Endodermal cell (in vitro differentiated cells): ENCODE results near the gene SVIL. TPM values are rescaled to one million over a fixed set of nuclear protein-coding genes. Genes with fewer than 3 reads are reported as not detected.
A peak's percentile ranks its signal among the peaks of the same experiment; 100 is the strongest.

Experiments
- DNase-seq: peaks from one replicate; pipeline ENCODE4 v3.0.0-alpha.2; 2017
- H3K27ac ChIP-seq: 2 replicates; pipeline ENCODE4 v1.5.1; 2013; ENCODE audit warnings: mild to moderate bottlenecking, low read depth, low read length, moderate library complexity
- H3K27me3 ChIP-seq: 2 replicates; pipeline ENCODE4 v1.6.1; 2013; ENCODE audit warnings: mild to moderate bottlenecking, low read length, moderate library complexity; ENCODE audit not compliant: insufficient read depth, control insufficient read depth, poor library complexity, severe bottlenecking
- H3K36me3 ChIP-seq: 2 replicates; pipeline ENCODE4 v1.7.0; 2013; ENCODE audit warnings: mild to moderate bottlenecking, low read length, moderate library complexity; ENCODE audit not compliant: control insufficient read depth, insufficient read depth
- H3K4me1 ChIP-seq: one replicate; pipeline ENCODE4 v1.7.0; 2013; ENCODE audit warnings: low read length; ENCODE audit not compliant: control insufficient read depth, insufficient read depth
- H3K4me3 ChIP-seq: 2 replicates; pipeline ENCODE4 v1.5.1; 2013; ENCODE audit warnings: mild to moderate bottlenecking, low read length, moderate library complexity
- H3K9ac ChIP-seq: 2 replicates; pipeline ENCODE4 v1.6.1; 2013; ENCODE audit warnings: mild to moderate bottlenecking, low read length, moderate library complexity; ENCODE audit not compliant: poor library complexity, severe bottlenecking; ENCODE audit errors: extremely low read depth
- H3K9me3 ChIP-seq: 2 replicates; pipeline ENCODE4 v1.6.1; 2013; ENCODE audit warnings: mild to moderate bottlenecking, low read length, moderate library complexity; ENCODE audit not compliant: control insufficient read depth
- H3K27ac Mint-ChIP-seq: 2 replicates; pipeline ENCODE4 v1.8.0; 2020; ENCODE audit warnings: mixed read lengths
- H3K27me3 Mint-ChIP-seq: 2 replicates; pipeline ENCODE4 v1.8.0; 2021; ENCODE audit warnings: mild to moderate bottlenecking, mixed read lengths; ENCODE audit not compliant: insufficient read depth
- H3K36me3 Mint-ChIP-seq: 2 replicates; pipeline ENCODE4 v1.8.0; 2020; ENCODE audit warnings: low read depth, mixed read lengths
- H3K4me1 Mint-ChIP-seq: 2 replicates; pipeline ENCODE4 v1.8.0; 2020; ENCODE audit warnings: mixed read lengths
- H3K4me3 Mint-ChIP-seq: 2 replicates; pipeline ENCODE4 v1.8.0; 2020; ENCODE audit warnings: mild to moderate bottlenecking, moderate library complexity, mixed read lengths
- H3K9me3 Mint-ChIP-seq: 2 replicates; pipeline ENCODE4 v1.8.0; 2020; ENCODE audit warnings: mild to moderate bottlenecking, mixed read lengths
- WGBS, 2 experiments: methylation state at CpG; one replicate each; pipeline versions ENCODE4 v1.1.5 to v1.1.7; 2013; ENCODE audit warnings: missing lambda C conversion rate in 2 of 2, mixed read lengths in 1 of 2; ENCODE audit not compliant: insufficient coverage in 1 of 2, insufficient read length in 1 of 2; 5-methylcytosine and 5-hydroxymethylcytosine counted together
- total RNA-seq, 2 donors: library from RNA; stranded (reverse); fragmentation: NEBNext Ultra II Directional in 1 of 2; extraction: Animal tissue kit (Norgen Biotek cat#: 25700) in 1 of 2; gene quantifications; 2 replicates in 1 of 2; 3 replicates in 1 of 2; pipeline ENCODE4 v1.2.1, GENCODE V29; 2021
- TF ChIP-seq, protein P1 (sequence below): fragments of 200-600 bp; sonication (generic); conservative IDR thresholded peaks from 2 replicates; pipeline ENCODE4 v1.5.0; 2021; ENCODE audit warnings: antibody characterized with exemption, mild to moderate bottlenecking

Gene SVIL
- total RNA-seq, 2 donors from 2014 or later: 25.2 to 32.9 TPM

DNA sequence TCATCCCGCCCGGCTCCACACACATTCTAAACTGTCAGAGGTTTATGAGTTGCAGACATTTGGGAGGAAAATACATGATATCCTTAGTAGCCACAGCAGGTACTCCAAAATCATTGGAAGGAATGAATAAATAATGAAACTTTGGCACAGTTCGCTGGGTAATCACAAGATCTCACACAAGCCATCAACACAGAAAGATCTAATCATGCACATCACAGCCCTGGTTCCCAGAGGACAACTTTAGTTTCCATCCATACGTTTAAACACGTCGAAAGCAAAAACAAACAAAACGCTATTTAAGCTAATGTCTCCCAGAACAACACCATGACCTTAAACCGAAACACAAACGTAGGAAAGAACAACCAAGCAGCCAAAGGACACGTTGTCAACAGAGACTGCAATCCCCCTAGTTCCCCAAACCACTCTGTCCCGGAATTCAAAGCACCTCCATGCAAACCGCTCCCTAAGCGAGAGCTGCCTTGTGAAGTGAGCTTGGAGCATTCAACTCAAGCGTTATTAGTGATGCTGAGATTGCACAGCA, 12.3 kb downstream of the SVIL start:
- no peaks in the 10 kb centered on the region for H3K9me3 Mint-ChIP-seq
- peak; percentile 44 for DNase-seq

DNA sequence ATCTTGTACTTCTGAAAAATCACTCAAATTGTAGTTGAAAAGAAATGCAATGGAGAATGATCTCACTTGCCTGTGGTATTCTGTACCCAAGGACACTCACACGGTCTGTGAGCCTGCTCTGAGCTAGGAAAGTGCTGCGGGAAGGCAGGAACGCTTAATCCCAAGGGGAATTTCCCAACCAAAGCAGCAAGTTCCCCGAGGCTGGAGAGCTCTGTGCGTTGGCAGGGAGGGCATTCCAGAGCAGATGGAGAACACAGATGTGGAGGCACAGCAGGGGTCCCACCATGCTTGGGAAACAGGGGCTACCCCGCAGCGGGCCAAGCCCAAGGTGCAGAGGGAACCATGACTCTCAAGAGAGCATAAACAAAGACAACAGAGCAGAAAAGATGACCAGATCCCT, 13.6 kb downstream of the SVIL start:
- Histone ChIP-seq H3K9ac (no peak overlapping the region), H3K9me3 (peaks cover 8% of the 10 kb centered on the region)

More for the DNA sequence above, 12.3 kb downstream of the SVIL start:
- TF ChIP-seq, protein P1, sequence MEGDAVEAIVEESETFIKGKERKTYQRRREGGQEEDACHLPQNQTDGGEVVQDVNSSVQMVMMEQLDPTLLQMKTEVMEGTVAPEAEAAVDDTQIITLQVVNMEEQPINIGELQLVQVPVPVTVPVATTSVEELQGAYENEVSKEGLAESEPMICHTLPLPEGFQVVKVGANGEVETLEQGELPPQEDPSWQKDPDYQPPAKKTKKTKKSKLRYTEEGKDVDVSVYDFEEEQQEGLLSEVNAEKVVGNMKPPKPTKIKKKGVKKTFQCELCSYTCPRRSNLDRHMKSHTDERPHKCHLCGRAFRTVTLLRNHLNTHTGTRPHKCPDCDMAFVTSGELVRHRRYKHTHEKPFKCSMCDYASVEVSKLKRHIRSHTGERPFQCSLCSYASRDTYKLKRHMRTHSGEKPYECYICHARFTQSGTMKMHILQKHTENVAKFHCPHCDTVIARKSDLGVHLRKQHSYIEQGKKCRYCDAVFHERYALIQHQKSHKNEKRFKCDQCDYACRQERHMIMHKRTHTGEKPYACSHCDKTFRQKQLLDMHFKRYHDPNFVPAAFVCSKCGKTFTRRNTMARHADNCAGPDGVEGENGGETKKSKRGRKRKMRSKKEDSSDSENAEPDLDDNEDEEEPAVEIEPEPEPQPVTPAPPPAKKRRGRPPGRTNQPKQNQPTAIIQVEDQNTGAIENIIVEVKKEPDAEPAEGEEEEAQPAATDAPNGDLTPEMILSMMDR: no peak
- WGBS, 2 experiments: 90 to 93% methylated on average over 5 to 14 of the region's 14 CpGs
- H3K4me3 ChIP-seq: no peak overlapping the region
- no peaks in the 10 kb centered on the region for H3K9me3 ChIP-seq
- no peaks in the 10 kb centered on the region for H3K36me3 ChIP-seq
- peaks cover 6% of the 10 kb centered on the region for H3K4me1 ChIP-seq
- H3K27me3 ChIP-seq: no peaks in the 10 kb centered on the region
- H3K27ac Mint-ChIP-seq: peak overlapping the region; percentile 78
- no peak overlapping the region for H3K4me3 Mint-ChIP-seq
- no peaks in the 10 kb centered on the region for H3K27me3 Mint-ChIP-seq
- peaks cover 11% of the 10 kb centered on the region for H3K36me3 Mint-ChIP-seq
- no peak overlapping the region for H3K9ac ChIP-seq
- no peak overlapping the region for H3K27ac ChIP-seq
- peaks cover 41% of the 10 kb centered on the region for H3K4me1 Mint-ChIP-seq

DNA sequence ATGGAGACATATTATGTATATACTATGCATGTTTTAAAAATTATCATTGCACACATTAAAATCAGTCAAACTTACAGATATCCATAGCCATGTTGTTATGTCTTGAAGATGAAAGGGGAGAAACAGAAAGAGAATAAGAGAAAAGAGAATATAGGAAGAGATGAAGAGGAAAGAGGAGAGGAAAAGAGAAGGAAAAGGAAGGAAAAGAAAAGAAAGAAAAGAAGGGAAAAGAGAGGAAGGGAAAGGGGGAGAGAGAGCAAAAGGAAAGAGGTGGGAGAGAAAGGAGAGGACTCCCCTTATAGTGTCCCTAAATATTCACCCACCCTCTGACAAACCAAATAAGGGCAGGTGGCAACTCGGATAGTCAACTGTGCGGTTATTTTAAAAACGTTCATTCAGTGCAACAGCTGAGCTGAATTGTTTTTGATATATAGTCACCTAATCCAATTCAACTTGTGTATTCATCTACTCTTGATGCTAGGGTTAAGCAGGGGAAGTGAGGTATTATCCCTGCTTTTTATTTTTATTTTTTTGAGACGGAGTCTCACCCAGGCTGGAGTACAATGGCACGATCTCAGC, 14.6 kb downstream of the SVIL start:
- no peaks in the 10 kb centered on the region for H3K27me3 ChIP-seq
- Mint-ChIP-seq H3K4me3 (no peak overlapping the region), H3K4me1 (peaks cover 41% of the 10 kb centered on the region), H3K27ac (no peak overlapping the region), H3K27me3 (no peaks in the 10 kb centered on the region), H3K36me3 (peaks cover 3% of the 10 kb centered on the region), H3K9me3 (no peaks in the 10 kb centered on the region)
- peaks cover 6% of the 10 kb centered on the region for H3K4me1 ChIP-seq
- peaks cover 9% of the 10 kb centered on the region for H3K9me3 ChIP-seq
- no peak overlapping the region for H3K27ac ChIP-seq
- H3K9ac ChIP-seq: no peak overlapping the region
- 95 to 96% methylated on average over 2 to 5 of the region's 5 CpGs for WGBS, 2 experiments
- peak; percentile 16 for DNase-seq
- no peaks in the 10 kb centered on the region for H3K36me3 ChIP-seq
- TF ChIP-seq, protein P1: no peak
- H3K4me3 ChIP-seq: no peak overlapping the region

More for the DNA sequence above, 13.6 kb downstream of the SVIL start:
- Mint-ChIP-seq H3K4me1 (peaks cover 41% of the 10 kb centered on the region), H3K27ac (peak overlapping the region; percentile 86), H3K9me3 (no peaks in the 10 kb centered on the region), H3K36me3 (peaks cover 7% of the 10 kb centered on the region), H3K4me3 (no peak overlapping the region), H3K27me3 (no peaks in the 10 kb centered on the region)
- TF ChIP-seq, protein P1: no peak
- peak; percentile 70 for DNase-seq
- Histone ChIP-seq H3K4me3 (no peak overlapping the region), H3K4me1 (peaks cover 6% of the 10 kb centered on the region), H3K27me3 (no peaks in the 10 kb centered on the region), H3K27ac (no peak overlapping the region), H3K36me3 (no peaks in the 10 kb centered on the region)
- 67 to 89% methylated on average over 4 to 7 of the region's 7 CpGs for WGBS, 2 experiments
